Stimulated activated naive CD8-positive, alpha-beta T cell treated with anti-CD3 and anti-CD28 coated beads, Interleukin-15, amount 100 ng/mL, for 72 hours (primary cell): ENCODE measurements around the gene NR2C2.
"Not testable (repeated sequence)": the region's sequence is repeated elsewhere in the genome, so short reads cannot be mapped to it uniquely, and the experiment has no call there.

ENCODE experiments used
- ATAC-seq: fragments of 150-1000 bp; cut with Tn5 transposase; 2 replicates; pipeline ENCODE4 v1.10.0; 2021; ENCODE audit warnings: mild to moderate bottlenecking, moderate library complexity
- DNase-seq, 2 donors: peaks; one replicate each; pipeline ENCODE4 v3.0.0; 2021 to 2022
- H3K27ac Mint-ChIP-seq, 2 donors: one replicate each; pipeline ENCODE4 v1.8.0; 2022; ENCODE audit warnings: mild to moderate bottlenecking in 2 of 2, mixed read lengths in 2 of 2, moderate library complexity in 2 of 2
- H3K27me3 Mint-ChIP-seq: one replicate; pipeline ENCODE4 v1.8.0; 2022; ENCODE audit warnings: mixed read lengths
- H3K4me1 Mint-ChIP-seq: one replicate; pipeline ENCODE4 v1.8.0; 2022; ENCODE audit warnings: mild to moderate bottlenecking, mixed read lengths
- H3K4me3 Mint-ChIP-seq, 2 donors: one replicate each; pipeline ENCODE4 v1.8.0; 2022; ENCODE audit warnings: mild to moderate bottlenecking in 2 of 2, mixed read lengths in 2 of 2, moderate library complexity in 1 of 2
- H3K9me3 Mint-ChIP-seq, 2 donors: one replicate each; pipeline ENCODE4 v1.8.0; 2022; ENCODE audit warnings: mixed read lengths in 2 of 2

The NR2C2 gene

DNA sequence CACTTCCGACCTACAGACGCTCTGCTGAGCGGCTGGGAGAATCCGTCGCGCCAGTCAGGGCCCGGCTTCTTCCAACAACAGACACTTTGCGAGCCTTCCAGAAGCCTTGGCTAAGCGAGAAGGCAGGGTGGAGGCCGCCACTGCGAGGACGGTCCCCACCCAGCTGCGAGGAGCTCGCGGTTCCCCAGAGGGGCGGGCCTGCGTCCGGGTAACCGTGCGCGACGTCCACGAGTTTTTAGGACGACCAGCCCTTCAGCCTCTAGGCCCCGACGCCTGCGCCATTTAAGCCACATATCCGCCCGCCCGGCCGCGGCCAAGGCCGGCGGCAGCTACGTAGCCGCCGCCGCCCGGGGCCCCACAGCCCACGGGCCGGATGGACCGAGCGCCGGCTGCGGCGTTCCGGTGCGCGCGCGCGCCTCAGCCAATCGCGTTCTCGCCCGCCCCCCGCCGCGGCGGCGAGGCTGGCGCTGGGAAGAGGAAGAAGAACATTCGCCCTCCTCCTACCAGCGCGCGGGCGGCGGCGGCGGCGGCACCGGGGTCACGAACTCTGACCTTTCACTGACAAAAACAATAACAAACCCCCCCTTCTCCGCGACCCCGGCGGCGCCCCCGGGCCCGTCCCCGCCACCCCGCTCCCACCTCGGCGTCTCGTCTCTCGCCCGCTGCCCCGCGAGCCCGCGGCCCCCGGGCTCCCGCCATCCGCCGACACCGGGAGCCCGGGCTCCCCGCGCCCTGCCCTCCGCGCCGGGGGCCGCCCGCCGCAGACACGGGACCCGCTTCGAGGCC, at the start of gene NR2C2:
TSS of gene NR2C2 (plus strand) at position 484 of the 786 bp plus-strand sequence. CDS start 56,332 bp downstream, outside the sequence.
- ATAC-seq, result peak; percentile 75
- peaks cover 39% of the 10 kb centered on the region for H3K4me1 Mint-ChIP-seq
- no peaks in the 10 kb centered on the region for H3K9me3 Mint-ChIP-seq
- H3K4me3 Mint-ChIP-seq, result peak within 1 kb of the TSS; percentile 98 to 100
- no peaks in the 10 kb centered on the region for H3K27me3 Mint-ChIP-seq
- H3K27ac Mint-ChIP-seq, result peak within 1 kb of the TSS; percentile 100
- peak; percentile 88 to 89 for DNase-seq

DNA sequence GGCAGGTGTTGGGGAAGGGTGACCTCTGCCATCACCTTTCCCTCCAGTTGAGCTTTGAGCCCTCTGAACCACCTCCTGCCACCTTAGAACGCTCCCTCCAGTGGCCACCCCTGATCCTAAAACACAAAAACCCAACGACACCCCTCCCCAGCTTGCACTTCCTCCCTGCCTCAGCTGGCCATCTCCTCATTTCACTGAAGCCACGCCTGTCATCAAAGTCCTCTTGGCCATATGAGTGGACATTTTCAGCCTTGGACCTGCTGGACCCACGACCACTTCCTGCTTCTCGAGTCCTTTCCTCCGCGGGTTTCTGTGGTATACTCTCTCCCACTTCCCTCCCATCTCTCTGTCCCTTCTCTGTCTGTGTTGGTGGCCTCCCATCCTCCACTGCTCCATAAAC, 48.5 kb upstream of the NR2C2 start:
- Mint-ChIP-seq H3K4me3 (no peak overlapping the region), H3K27me3 (peaks cover 31% of the 10 kb centered on the region), H3K27ac (no peak overlapping the region), H3K9me3 (no peaks in the 10 kb centered on the region), H3K4me1 (no peaks in the 10 kb centered on the region)
- no peak for ATAC-seq
- DNase-seq, result no peak

DNA sequence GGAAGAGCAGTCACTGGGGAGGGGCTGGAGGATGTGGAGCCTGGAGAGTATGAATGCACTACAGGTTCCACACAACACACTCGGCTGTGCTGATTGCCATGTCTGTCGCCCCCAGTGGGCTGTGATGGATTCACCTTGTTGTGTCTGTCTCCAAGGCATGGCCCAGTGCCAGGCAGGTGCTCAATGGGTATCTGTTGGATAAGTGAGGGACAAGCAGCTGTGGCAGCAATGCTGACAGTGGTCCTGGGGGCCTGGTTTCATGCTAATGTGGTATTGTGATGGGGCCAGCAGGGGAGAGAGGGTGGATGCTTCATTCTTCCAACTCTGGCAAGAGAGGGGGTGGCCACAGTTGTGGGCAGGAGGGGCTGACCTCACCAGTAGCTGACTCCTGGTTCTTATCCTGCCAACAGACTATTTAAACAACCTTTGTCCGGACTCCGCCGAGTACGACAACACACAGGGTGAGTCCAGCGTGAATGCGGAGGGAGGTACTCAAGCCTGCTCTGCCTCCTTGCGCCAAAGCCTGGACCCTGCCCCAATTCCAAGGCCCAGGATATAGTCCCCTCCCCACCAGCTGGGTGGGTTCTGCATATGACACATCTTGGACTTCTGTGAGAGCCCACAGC, 47.3 kb upstream of the NR2C2 start:
- Mint-ChIP-seq H3K27me3 (peaks cover 34% of the 10 kb centered on the region), H3K4me1 (no peaks in the 10 kb centered on the region), H3K9me3 (peaks cover 2 to 4% of the 10 kb centered on the region in 2 donors), H3K4me3 (no peak overlapping the region), H3K27ac (peak overlapping the region in 1 of 2 donors; percentile 50)
- no peak for ATAC-seq
- no peak for DNase-seq

DNA sequence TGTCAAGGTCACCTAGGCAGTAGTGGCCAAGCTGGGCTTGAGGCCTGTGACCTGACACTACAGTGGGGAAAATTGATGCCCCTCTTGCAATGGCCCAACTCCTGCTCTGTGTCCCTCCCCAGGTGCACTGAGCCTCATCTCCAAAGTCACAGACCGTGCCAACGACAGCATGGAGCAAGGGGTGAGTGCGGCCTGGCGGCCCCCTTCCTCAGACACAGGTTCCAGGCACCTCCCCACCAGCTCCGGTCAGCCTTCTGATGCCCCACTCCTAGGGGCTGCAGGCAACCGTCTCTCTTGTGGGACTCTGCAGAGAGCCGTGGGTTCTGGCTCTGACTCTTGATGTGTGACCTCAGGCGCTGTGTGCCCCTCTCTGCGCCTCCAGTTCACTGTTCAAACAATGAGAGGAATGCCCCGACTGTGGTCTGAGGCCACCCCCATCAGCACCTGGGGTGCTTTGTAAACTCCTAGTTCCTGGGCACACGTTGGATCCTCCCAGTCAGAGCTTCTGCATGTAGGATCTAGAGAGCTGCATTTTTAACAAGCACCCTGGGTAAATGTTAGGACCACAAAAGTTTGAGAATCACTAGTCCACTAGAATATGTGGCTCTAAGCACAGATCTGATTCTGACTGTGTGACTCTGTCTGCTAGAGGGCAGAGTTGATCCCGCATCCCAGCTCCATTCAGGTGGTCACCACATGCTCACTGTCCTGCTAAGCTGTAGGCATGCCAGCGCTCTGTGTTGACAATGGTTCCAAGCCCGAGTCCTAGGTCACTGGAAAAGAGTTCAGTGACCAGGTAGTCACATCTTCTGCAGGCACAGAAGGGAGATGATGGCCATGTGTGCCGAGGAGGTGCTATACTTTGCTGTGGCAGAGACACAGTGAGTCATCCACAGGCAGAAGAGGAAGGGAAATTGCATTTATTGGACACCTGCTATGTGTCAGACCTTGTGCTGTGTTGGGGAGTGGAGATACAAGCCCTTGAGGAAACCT, 46.2 kb upstream of the NR2C2 start:
- DNase-seq, result no peak
- no peak overlapping the region for H3K4me3 Mint-ChIP-seq
- no peaks in the 10 kb centered on the region for H3K4me1 Mint-ChIP-seq
- peaks cover 6 to 15% of the 10 kb centered on the region in 2 donors for H3K9me3 Mint-ChIP-seq
- H3K27me3 Mint-ChIP-seq, result peaks cover 44% of the 10 kb centered on the region
- H3K27ac Mint-ChIP-seq, result peak overlapping the region in 1 of 2 donors; percentile 35
- ATAC-seq, result no peak

DNA sequence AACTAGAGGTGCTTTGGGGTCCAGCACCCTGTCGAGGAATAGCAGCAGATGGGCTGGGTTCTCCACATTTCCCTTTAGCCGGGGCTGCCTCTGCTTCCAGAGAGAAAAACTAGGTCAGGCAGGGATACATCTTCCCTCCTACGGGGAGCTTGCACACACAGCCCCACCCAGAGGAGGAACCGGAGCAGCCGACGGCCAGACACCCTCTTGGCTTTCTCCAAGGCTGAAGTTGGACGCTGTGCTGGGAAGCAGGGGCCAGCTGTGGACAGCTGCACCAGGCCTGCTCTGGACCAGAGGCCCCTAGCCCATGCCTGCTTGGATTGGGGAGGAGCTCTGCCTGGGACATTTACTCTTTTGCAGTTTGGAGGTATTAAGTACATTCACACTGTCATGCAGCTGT, 44.7 kb upstream of the NR2C2 start:
- ATAC-seq (no peak), DNase-seq (no peak)
- Mint-ChIP-seq H3K9me3 (peaks cover 6 to 22% of the 10 kb centered on the region in 2 donors), H3K27ac (no peak overlapping the region), H3K4me3 (no peak overlapping the region), H3K4me1 (no peaks in the 10 kb centered on the region), H3K27me3 (peaks cover 37% of the 10 kb centered on the region)

DNA sequence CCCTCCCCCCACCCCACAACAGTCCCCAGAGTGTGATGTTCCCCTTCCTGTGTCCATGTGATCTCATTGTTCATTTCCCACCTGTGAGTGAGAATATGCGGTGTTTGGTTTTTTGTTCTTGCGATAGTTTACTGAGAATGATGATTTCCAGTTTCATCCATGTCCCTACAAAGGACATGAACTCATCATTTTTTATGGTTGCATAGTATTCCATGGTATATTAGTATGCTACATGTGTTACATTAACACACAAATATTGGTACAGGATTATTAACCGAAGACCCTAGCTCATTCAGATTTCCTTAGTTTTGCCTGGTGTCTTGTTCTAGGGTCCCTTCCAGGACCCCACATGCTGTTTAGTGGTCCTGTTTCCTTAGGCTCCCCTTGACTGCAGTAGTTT, 43.9 kb upstream of the NR2C2 start:
- Mint-ChIP-seq H3K27me3 (peaks cover 29% of the 10 kb centered on the region), H3K9me3 (peaks cover 6 to 22% of the 10 kb centered on the region in 2 donors)

DNA sequence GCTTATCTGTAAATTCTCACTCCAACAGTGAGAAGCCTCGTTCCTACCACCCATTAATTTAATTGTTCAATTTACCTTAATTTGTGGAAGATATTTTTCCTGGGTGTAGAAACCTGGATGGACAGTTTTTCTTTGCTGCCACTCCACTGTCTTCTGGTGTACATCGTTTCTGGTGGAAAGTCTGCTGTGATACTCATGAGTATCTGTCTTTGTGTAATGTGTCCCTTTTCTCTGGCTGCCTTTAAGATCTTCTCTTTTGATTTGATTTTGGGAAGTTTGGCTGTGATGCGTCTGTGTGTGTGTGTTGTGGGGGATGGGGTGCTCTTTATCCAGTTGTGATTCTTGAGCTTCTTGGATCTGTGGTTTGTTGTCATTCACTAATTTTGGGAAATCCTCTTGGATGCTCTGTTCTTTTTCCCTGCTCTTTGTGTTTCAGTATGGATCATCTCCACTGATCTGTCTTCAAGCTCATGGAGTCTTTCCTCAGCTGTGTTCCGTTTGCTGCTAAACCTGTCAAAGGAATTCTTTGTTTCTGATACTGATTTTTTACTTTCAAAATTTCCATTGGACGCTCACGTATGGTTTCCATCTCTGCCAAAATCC, 42.2 kb upstream of the NR2C2 start:
- ATAC-seq, result no peak
- Mint-ChIP-seq H3K4me3 (no peak overlapping the region), H3K4me1 (no peaks in the 10 kb centered on the region), H3K27ac (no peak overlapping the region), H3K9me3 (peaks cover 6 to 22% of the 10 kb centered on the region in 2 donors), H3K27me3 (peaks cover 13% of the 10 kb centered on the region)
- DNase-seq, result no peak

More for the DNA sequence above, 43.9 kb upstream of the NR2C2 start:
- DNase-seq, H3K27ac Mint-ChIP-seq, H3K4me1 Mint-ChIP-seq, ATAC-seq, H3K4me3 Mint-ChIP-seq: not testable (repeated sequence)

DNA sequence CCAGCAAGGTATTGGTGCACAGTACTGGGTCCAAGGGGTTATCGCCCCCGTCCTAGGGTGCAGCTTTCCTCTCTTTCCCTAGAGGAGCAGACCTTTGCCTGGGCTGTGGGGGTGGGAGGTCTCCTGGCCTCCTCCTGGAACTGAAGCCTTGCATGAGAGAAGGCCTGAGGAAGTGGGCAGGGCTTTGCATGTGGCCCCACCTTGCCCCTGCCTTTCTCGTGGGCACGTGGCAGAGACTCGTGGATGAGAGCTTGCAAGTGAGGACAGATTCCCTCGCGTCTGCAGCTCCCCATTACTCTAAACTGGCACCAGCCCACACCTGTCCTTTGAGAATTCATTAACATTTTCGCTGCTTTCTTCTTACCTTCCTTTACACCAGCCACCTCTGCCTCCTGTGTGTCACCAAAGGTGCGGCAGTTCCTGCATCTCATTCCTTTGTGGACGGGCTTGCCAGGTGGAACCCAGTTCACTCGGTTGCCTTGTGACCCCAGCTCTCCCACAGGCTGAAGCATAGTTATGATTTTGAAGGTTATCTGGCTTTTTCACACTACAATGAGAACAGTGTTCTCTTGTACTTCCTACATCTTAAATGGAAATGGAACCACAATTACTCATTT, 40.9 kb upstream of the NR2C2 start:
- Mint-ChIP-seq H3K27me3 (peaks cover 13% of the 10 kb centered on the region), H3K4me1 (no peaks in the 10 kb centered on the region), H3K4me3 (no peak overlapping the region), H3K9me3 (peaks cover 6 to 22% of the 10 kb centered on the region in 2 donors), H3K27ac (no peak overlapping the region)
- DNase-seq (no peak), ATAC-seq (no peak)

DNA sequence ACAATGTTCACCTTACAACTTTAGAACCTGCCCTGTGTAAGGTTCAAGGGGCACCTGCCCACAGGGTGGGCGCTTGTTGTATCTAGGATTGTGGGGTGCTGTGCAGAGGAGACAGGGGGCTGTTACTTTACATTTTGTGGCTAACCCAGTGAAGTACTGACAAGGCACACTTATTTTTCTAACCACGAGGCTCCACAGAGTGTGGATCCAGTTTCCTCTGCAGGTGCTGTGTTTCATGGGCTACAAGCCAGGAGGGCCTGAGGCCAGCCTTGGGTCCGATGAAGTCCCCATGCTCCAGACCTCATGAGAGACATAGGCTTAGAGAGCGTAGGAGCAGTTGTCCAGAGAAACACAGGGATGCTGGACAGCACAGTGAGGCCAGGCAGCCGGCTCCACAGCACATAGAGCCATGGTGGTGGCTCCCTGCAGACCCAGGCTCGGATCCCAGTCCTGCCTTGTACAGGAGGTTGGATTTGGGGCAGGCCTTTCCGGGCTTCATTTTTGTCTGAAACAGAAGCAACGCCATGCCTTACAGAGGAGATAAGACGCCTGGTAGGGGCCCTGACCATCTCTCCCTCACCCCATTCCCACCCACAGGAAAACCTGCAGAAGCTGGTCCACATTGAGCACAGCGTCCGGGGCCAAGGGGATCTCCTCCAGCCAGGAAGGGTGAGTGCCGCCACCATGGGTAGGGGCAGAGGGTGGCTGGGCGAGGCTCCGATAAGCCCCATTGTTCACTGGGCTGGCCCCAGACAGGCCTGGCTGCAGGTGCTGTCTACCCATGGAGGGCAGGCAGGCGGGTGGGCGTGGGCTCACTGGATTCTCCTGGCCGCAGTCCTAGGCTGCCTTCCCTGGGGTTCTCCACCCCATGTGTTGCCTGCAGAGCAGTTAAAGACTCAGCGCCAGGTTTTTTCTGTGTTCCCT, 40.1 kb upstream of the NR2C2 start:
- Mint-ChIP-seq H3K27me3 (peaks cover 13% of the 10 kb centered on the region), H3K4me1 (no peaks in the 10 kb centered on the region), H3K27ac (no peak overlapping the region), H3K4me3 (no peak overlapping the region), H3K9me3 (peaks cover 6 to 22% of the 10 kb centered on the region in 2 donors)
- DNase-seq, result no peak
- ATAC-seq, result no peak

DNA sequence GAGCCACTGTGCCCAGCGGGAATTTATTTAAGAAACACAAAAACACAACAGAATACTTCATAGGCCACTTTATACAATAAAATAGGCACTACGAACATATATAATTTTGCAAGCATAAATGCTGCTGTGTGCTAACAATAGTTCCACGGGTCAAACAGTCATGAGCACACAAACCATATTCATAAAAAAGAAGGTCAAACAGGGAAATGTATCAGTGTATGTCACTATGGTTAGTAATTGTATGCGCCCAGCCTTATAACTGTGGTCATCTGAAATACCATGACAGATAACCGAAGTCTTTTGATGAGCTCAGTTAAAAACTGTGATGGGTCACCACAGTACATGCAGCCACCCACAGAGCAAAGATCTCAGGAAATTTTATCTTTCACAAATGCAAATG, 38.1 kb upstream of the NR2C2 start:
- Mint-ChIP-seq H3K9me3 (peaks cover 6 to 22% of the 10 kb centered on the region in 2 donors), H3K27me3 (peaks cover 13% of the 10 kb centered on the region)

DNA sequence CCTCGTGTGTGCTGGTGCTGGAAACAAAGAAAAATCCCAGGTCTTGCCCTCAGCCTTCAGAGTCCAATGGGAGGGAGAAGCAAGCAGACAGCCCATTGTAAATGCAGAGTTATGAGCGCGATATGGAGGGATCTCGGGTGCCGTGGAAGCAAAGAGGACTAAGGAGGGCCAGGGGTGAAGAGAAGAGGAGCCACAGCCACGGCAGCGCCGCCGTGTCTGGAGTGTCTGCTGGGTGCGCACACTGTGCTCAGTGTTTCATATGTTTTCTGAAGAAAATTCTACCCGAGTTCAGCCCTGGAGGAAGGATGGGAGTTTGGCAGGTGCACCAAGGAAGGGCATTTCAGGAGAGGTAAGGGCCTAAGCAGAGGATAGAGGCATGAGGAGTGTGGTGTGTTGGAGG, 35.7 kb upstream of the NR2C2 start:
- H3K4me3 Mint-ChIP-seq, result no peak overlapping the region
- no peaks in the 10 kb centered on the region for H3K4me1 Mint-ChIP-seq
- H3K27ac Mint-ChIP-seq, result no peak overlapping the region
- DNase-seq (no peak), ATAC-seq (no peak)
- H3K27me3 Mint-ChIP-seq, result no peaks in the 10 kb centered on the region
- H3K9me3 Mint-ChIP-seq, result peaks cover 0 to 2% of the 10 kb centered on the region in 2 donors

More for the DNA sequence above, 38.1 kb upstream of the NR2C2 start:
- DNase-seq (no peak), ATAC-seq (no peak)
- H3K27ac Mint-ChIP-seq, result no peak overlapping the region
- no peaks in the 10 kb centered on the region for H3K4me1 Mint-ChIP-seq
- no peak overlapping the region for H3K4me3 Mint-ChIP-seq

DNA sequence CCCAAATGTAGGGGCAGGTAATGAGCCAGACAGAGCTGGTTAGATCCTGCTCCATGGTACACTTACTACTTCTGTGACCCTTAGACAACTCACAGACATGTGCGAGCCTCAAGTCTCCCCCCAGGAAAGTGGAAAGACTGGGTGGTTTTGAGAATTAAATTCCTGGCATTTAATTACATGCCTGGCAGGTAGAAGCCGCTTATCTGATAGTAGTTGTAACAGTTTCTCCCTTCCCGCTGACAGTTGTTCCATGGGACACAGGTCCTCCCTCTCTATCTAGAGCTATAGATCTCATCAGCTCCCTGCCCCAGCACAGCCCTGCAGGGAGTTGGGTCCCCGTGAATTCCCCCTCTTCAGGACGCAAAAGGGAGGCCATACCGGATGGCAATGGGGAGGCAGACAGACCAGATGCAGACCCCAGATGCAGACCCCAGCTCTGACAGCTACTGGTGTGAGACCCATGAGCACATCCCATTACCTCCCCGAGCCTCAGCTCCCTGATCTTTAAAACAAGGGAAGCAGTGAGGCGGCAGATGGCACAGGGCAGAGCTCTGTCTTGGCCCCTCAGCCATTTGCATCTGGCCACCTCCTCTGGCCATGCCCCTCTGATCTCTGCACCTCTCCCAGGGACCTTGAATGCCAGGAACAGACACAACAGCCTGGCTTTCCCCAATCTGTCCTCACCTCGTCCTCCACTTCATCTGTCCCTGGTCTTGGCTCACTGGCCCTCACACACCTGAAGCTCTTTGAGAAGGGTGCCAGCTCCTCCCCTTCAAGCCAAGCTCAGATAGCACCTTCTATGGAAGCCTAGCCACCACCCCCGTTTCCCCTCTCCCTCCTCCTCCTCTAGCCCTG, 34.1 kb upstream of the NR2C2 start:
- H3K27ac Mint-ChIP-seq, result no peak overlapping the region
- H3K27me3 Mint-ChIP-seq, result no peaks in the 10 kb centered on the region
- DNase-seq (no peak), ATAC-seq (no peak)
- H3K4me1 Mint-ChIP-seq, result no peaks in the 10 kb centered on the region
- no peak overlapping the region for H3K4me3 Mint-ChIP-seq
- H3K9me3 Mint-ChIP-seq, result no peaks in the 10 kb centered on the region
